RWPE2 (cell line): ENCODE measurements around the gene TMEM245.
A peak's percentile ranks its signal among the peaks of the same experiment; 100 is the strongest.

ENCODE experiments used
- ATAC-seq: fragments of 200-7000 bp; cut with Tn5 transposase; 3 replicates; pipeline ENCODE4 v1.9.1; 2021; ENCODE audit warnings: low read depth
- DNase-seq: peaks from one replicate; pipeline ENCODE4 v3.0.0-alpha.2; 2020; ENCODE audit warnings: low spot score
- H3K27ac ChIP-seq: fragments of 450-650 bp; 2 replicates; pipeline ENCODE4 v1.5.1; 2017; ENCODE audit warnings: mild to moderate bottlenecking; ENCODE audit not compliant: poor library complexity, severe bottlenecking
- H3K27me3 ChIP-seq: fragments of 250-450 bp; sonication (Bioruptor Pico); 2 replicates; pipeline ENCODE4 v1.5.1; 2021; ENCODE audit warnings: mild to moderate bottlenecking, moderate library complexity; ENCODE audit not compliant: insufficient read depth, poor library complexity, severe bottlenecking
- H3K36me3 ChIP-seq: fragments of 250-450 bp; sonication (Bioruptor Pico); 2 replicates; pipeline ENCODE4 v1.5.1; 2020; ENCODE audit warnings: low read depth, mild to moderate bottlenecking, moderate library complexity
- H3K4me1 ChIP-seq: fragments of 250-450 bp; sonication (Bioruptor Pico); 2 replicates; pipeline ENCODE4 v1.5.1; 2021; ENCODE audit warnings: mild to moderate bottlenecking, moderate library complexity; ENCODE audit not compliant: insufficient read depth, poor library complexity, severe bottlenecking
- H3K4me3 ChIP-seq: fragments of 250-450 bp; sonication (Bioruptor Pico); 2 replicates; pipeline ENCODE4 v1.5.1; 2021; ENCODE audit warnings: mild to moderate bottlenecking, moderate library complexity; ENCODE audit not compliant: severe bottlenecking
- H3K9me3 ChIP-seq: fragments of 250-450 bp; sonication (Bioruptor Pico); 2 replicates; pipeline ENCODE4 v1.5.1; 2021; ENCODE audit warnings: mild to moderate bottlenecking, moderate library complexity; ENCODE audit not compliant: severe bottlenecking
- TF ChIP-seq, protein P1 (sequence below): fragments of 450-650 bp; IDR thresholded peaks from one replicate; pipeline ENCODE4 v1.5.1; 2017; ENCODE audit warnings: mild to moderate bottlenecking, moderate library complexity; ENCODE audit not compliant: poor library complexity, severe bottlenecking

TMEM245 gene

DNA sequence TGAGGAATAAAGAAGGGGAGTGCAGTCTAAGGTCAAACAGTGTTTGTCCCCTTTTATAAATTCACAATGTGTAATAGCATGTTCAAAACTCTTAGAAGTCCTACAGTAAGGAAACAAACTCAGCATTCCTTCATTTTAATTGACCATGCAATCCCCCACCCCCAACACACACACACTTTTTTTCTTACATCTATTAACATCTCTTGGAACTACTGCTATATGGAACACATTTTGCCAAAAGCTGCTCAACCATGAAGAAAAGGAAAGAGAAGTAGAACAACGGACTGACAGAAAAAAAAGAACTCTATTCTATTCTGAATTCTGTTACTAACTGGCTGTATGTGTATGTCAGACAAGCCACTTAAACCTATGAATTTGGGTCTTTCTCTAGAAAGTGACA, 103.6 kb downstream of the TMEM245 start:
- no peaks in the 10 kb centered on the region for H3K9me3 ChIP-seq
- no peaks in the 10 kb centered on the region for H3K27me3 ChIP-seq
- no peak overlapping the region for H3K4me3 ChIP-seq
- peaks cover 33% of the 10 kb centered on the region for H3K4me1 ChIP-seq
- H3K27ac ChIP-seq = peak overlapping the region; percentile 96
- TF ChIP-seq, protein P1, sequence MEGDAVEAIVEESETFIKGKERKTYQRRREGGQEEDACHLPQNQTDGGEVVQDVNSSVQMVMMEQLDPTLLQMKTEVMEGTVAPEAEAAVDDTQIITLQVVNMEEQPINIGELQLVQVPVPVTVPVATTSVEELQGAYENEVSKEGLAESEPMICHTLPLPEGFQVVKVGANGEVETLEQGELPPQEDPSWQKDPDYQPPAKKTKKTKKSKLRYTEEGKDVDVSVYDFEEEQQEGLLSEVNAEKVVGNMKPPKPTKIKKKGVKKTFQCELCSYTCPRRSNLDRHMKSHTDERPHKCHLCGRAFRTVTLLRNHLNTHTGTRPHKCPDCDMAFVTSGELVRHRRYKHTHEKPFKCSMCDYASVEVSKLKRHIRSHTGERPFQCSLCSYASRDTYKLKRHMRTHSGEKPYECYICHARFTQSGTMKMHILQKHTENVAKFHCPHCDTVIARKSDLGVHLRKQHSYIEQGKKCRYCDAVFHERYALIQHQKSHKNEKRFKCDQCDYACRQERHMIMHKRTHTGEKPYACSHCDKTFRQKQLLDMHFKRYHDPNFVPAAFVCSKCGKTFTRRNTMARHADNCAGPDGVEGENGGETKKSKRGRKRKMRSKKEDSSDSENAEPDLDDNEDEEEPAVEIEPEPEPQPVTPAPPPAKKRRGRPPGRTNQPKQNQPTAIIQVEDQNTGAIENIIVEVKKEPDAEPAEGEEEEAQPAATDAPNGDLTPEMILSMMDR = no peak
- ATAC-seq = no peak
- H3K36me3 ChIP-seq = peaks cover 32% of the 10 kb centered on the region
- no peak for DNase-seq

GRCh38 chr9:109014608-109015280, 105.0 kb downstream of the TMEM245 start:
- no peaks in the 10 kb centered on the region for H3K9me3 ChIP-seq
- H3K36me3 ChIP-seq = peaks cover 32% of the 10 kb centered on the region
- no peaks in the 10 kb centered on the region for H3K27me3 ChIP-seq
- peaks cover 42% of the 10 kb centered on the region for H3K4me1 ChIP-seq
- H3K4me3 ChIP-seq = no peak overlapping the region
- H3K27ac ChIP-seq = peak overlapping the region; percentile 96
- DNase-seq (no peak), ATAC-seq (no peak)
- TF ChIP-seq, protein P1 = no peak

- DNase-seq (no peak), ATAC-seq (peak; percentile 3)
- peaks cover 24% of the 10 kb centered on the region for H3K36me3 ChIP-seq
- no peaks in the 10 kb centered on the region for H3K9me3 ChIP-seq
- no peaks in the 10 kb centered on the region for H3K27me3 ChIP-seq
- peak overlapping the region; percentile 85 for H3K4me3 ChIP-seq
- TF ChIP-seq, protein P1 = no peak
- peaks cover 42% of the 10 kb centered on the region for H3K4me1 ChIP-seq
- peak overlapping the region; percentile 96 for H3K27ac ChIP-seq
These were observed 105.8 kb downstream of the TMEM245 start for GRCh38 chr9:109013679-109014607.

DNA sequence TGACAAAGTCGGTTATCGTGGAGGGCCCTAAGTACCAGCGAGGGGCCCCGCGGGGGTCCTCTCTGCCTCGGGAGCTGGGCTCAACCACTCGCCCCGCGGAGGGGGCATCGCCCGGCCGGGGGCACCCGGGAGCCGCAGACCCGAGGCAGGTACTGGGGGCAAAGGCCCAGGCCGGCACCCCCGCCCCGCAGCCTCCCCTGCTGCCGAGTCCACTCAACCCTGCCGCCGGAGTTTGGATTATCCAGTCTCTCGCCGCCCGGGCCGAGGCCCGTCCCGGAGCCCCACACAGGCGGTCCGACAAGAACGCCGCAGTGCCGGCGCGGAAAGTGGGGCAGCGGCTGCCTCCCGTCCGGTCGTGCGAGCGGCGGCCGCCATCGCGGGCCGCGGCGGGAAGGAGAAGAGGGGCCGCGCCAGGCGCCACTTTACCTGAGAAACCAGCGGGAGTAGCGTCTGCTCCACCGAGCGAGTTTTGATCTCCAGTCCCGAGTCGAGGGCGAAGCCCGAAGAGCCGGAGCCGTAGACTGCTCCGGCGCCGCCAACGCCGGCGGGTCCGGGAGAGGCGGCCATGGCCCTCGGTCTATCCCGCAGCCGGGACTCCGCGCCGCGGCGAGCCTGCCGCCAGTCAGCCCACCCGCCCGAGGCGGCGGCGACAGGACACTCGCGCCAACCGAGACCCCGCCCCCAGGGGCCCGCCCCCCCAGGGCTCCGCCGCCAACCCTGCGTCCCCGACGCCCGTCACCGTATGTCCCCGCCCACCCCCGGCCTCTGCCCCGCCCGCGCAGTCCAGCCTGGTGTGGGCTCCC, 106.7 kb downstream of the TMEM245 start, which contains the start of gene CTNNAL1:
Gene CTNNAL1, minus strand, starts transcription at position 624 of the 803 bp plus-strand sequence. Its CDS starts 57 bp downstream, at position 567.
- Histone ChIP-seq H3K9me3 (no peaks in the 10 kb centered on the region), H3K27me3 (no peaks in the 10 kb centered on the region), H3K27ac (peak within 1 kb of the TSS; percentile 96), H3K4me3 (peak within 1 kb of the TSS; percentile 85), H3K36me3 (peaks cover 20% of the 10 kb centered on the region), H3K4me1 (peaks cover 42% of the 10 kb centered on the region)
- TF ChIP-seq, protein P1 = no peak
- peak; percentile 64 for ATAC-seq
- peak; percentile 88 for DNase-seq
